ENCODE measurements around the gene PADI3. TPM values are rescaled to one million over a fixed set of nuclear protein-coding genes. Genes with fewer than 3 reads are reported as not detected.

PADI3 gene
- total and polyA plus RNA-seq, 7 donors: 0.01 to 0.09 (median 0.04) TPM; not detected in 4

DNA sequence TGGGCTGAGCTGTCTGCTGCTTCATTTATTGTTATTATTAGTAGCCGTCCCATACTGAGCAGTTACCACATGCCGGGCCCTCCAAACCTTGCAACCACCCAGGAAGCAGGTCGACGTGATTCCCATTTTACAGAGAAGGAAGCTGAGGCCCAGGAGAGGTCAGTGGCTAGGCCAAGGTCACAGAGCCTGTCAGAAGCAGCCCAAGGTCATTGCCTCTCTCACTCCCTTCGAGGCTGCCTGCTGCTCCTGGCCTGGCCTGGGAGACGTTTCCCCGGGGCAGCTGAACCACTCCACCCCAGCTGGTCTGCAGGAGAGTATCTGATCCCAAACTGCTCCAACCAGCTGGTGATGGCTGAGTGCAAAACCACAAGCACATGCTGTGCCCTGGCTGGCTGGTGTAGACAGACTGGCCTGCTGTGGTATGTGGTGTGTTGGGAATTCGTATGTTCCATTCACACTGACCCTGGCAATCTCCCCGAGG, 65.6 kb downstream of the PADI3 start:
- WGBS, 3 donors: 40 to 45% (median 44%) methylated on average over 9 of the region's 9 CpGs
- H3K4me3 ChIP-seq: no peak overlapping the region
- no peak for ATAC-seq
- no peak overlapping the region for H3K27ac ChIP-seq
- H3K36me3 ChIP-seq (ENCODE audit: insufficient read depth in 1 of 2, low read depth in 1 of 2): no peaks in the 10 kb centered on the region
- TF ChIP-seq CTCF (IDR thresholded peaks at IDR 0.05): no peak
- H3K4me1 ChIP-seq: no peaks in the 10 kb centered on the region
- no peak for DNase-seq
- no peaks in the 10 kb centered on the region for H3K9me3 ChIP-seq
- intact Hi-C loops (cut with DNase I): no loop called here
- peaks cover 0 to 53% (median 6%) of the 10 kb centered on the region in 3 donors for H3K27me3 ChIP-seq (ENCODE audit: insufficient read depth in 3 of 3, low read length in 2 of 3)

DNA sequence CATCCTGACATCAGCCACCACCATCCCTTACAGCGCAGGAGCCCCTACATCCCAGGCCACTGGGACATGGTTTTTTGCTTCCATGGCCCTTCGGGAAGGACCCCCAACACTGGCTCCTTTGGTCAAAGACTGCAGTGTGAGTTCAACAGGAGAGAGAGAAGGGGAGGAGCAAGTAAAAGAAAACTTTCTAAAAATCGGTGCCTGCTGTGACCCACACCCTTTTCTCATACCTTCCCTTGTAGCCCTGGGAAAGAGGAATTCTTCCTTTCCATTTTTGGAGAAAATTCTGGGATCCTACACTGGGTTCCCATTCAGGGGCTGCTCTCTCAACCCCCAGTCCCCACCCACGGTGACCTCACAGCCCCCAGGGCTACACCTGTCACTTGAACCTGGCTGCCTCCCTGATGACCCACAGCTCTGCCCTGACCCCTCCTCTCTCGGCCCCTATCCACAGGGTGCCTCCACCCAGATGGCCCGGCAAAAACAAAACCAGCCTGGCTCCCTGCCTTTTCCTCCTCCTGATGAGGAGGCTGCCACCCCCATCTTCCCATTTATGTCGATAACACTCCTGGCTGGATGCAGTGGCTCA, 66.7 kb downstream of the PADI3 start:
- DNase-seq (no peak), ATAC-seq (no peak)
- no peaks in the 10 kb centered on the region for H3K4me1 ChIP-seq
- H3K4me3 ChIP-seq: no peak overlapping the region
- intact Hi-C loops (cut with DNase I): no loop called here
- no peaks in the 10 kb centered on the region for H3K9me3 ChIP-seq
- no peak for TF ChIP-seq CTCF (IDR thresholded peaks at IDR 0.05)
- WGBS, 3 donors: 34 to 46% (median 39%) methylated on average over 7 of the region's 7 CpGs
- H3K27me3 ChIP-seq (ENCODE audit: insufficient read depth in 3 of 3, low read length in 2 of 3): peaks cover 0 to 42% (median 2%) of the 10 kb centered on the region in 3 donors
- H3K27ac ChIP-seq: no peak overlapping the region
- no peaks in the 10 kb centered on the region for H3K36me3 ChIP-seq (ENCODE audit: insufficient read depth in 1 of 2, low read depth in 1 of 2)

GRCh38 chr1:17316704-17317103, 67.8 kb downstream of the PADI3 start:
- 78 to 84% (median 83%) methylated on average over 9 of the region's 9 CpGs for WGBS, 3 donors
- intact Hi-C loops (cut with DNase I): no loop called here
- H3K9me3 ChIP-seq: no peaks in the 10 kb centered on the region
- ATAC-seq (no peak), DNase-seq (no peak)
- H3K27me3 ChIP-seq (ENCODE audit: insufficient read depth in 3 of 3, low read length in 2 of 3): peaks cover 0 to 31% (median 2%) of the 10 kb centered on the region in 3 donors
- H3K36me3 ChIP-seq (ENCODE audit: insufficient read depth in 1 of 2, low read depth in 1 of 2): no peaks in the 10 kb centered on the region
- no peak overlapping the region for H3K27ac ChIP-seq
- TF ChIP-seq CTCF (IDR thresholded peaks at IDR 0.05): no peak
- H3K4me1 ChIP-seq: no peaks in the 10 kb centered on the region
- H3K4me3 ChIP-seq: no peak overlapping the region

DNA sequence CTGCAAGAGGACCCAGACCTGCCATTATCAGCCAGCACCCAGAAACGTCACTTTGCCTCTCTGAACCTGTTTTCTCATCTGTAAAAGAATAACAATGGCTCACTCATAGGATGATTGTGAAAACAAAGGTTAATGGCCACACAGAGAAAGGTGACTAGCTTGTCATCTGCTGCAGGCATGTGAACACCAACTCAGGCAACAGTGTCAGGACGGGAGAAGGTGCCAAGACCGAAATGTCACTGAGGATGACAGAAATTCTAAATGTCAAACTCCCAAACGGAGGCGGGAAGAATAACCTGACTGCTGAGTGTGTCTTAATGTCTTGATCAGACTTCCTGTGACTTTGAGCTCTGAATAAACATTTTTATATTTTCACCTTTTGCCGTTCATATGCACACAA, 69.4 kb downstream of the PADI3 start:
- Histone ChIP-seq H3K27ac (no peak overlapping the region), H3K4me3 (no peak overlapping the region), H3K36me3 (ENCODE audit: insufficient read depth in 1 of 2, low read depth in 1 of 2) (no peaks in the 10 kb centered on the region), H3K27me3 (ENCODE audit: insufficient read depth in 3 of 3, low read length in 2 of 3) (peaks cover 0 to 19% (median 2%) of the 10 kb centered on the region in 3 donors), H3K4me1 (no peaks in the 10 kb centered on the region), H3K9me3 (no peaks in the 10 kb centered on the region)
- no peak for TF ChIP-seq CTCF (IDR thresholded peaks at IDR 0.05)
- no peak for ATAC-seq
- DNase-seq: no peak
- intact Hi-C loops (cut with DNase I): no loop called here
- 44 to 54% (median 46%) methylated on average over 6 of the region's 6 CpGs for WGBS, 3 donors

Data from psoas muscle (tissue), 8 donors.